Keratinocyte (primary cell): Measurements from ENCODE around the gene SND1.

Experiments used
- EZH2 ChIP-seq: IDR thresholded peaks from one replicate; pipeline ENCODE4 v1.6.1; 2012; ENCODE audit warnings: inconsistent platforms, mild to moderate bottlenecking, low read length, moderate library complexity
- TF ChIP-seq, protein P1 (sequence below), 3 experiments: IDR thresholded peaks in 1 of 3; conservative IDR thresholded peaks in 1 of 3; optimal IDR thresholded peaks in 1 of 3; 2 replicates in 2 of 3; 3 replicates in 1 of 3; pipeline versions ENCODE3 to v1.5.1; 2011; ENCODE audit warnings: low read length in 3 of 3, mild to moderate bottlenecking in 3 of 3, moderate library complexity in 2 of 3, control low read depth in 1 of 3, inconsistent platforms in 1 of 3; ENCODE audit not compliant: insufficient read depth in 2 of 3; ENCODE audit errors: extremely low read depth in 1 of 3

DNA sequence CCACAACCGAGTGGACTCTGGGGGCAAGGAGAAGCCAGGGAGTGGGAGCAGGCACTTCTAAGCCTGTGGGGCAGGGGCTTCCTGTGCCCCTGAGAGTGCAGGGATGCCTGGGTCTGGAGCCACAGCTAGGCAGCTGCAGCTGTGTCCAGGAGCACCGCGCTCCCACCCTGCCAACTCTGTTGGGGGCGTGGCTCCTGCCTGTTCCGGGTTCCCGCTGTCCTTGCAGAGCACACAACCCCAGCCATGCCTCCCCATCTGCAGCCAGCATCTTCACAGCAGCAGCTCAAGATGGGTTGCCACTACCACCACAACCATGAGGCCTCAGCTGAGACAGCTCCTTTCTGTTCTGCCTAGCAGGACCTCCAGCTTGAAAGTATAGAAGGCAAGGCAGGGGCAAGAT is 42.7 kb upstream of the SND1 start:
- TF ChIP-seq, protein P1, sequence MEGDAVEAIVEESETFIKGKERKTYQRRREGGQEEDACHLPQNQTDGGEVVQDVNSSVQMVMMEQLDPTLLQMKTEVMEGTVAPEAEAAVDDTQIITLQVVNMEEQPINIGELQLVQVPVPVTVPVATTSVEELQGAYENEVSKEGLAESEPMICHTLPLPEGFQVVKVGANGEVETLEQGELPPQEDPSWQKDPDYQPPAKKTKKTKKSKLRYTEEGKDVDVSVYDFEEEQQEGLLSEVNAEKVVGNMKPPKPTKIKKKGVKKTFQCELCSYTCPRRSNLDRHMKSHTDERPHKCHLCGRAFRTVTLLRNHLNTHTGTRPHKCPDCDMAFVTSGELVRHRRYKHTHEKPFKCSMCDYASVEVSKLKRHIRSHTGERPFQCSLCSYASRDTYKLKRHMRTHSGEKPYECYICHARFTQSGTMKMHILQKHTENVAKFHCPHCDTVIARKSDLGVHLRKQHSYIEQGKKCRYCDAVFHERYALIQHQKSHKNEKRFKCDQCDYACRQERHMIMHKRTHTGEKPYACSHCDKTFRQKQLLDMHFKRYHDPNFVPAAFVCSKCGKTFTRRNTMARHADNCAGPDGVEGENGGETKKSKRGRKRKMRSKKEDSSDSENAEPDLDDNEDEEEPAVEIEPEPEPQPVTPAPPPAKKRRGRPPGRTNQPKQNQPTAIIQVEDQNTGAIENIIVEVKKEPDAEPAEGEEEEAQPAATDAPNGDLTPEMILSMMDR (optimal IDR thresholded peaks at IDR 0.05 in 1 of 3, IDR thresholded peaks at IDR 0.05 in 1 of 3, conservative IDR thresholded peaks at IDR 0.05 in 1 of 3; ENCODE audit: extremely low read depth in 1 of 3, insufficient read depth in 2 of 3, low read length in 3 of 3): no peak
- no peak for TF ChIP-seq EZH2
